KMS-11 (cell line): ENCODE measurements around the gene SDHB.

Source experiments
- H2AFZ ChIP-seq: fragments of 200-600 bp; sonication (generic); 2 replicates; pipeline ENCODE4 v1.6.1; 2016; ENCODE audit warnings: antibody characterized with exemption, mixed run types, low read depth
- H3K27ac ChIP-seq: fragments of 200-600 bp; sonication (generic); 2 replicates; pipeline ENCODE4 v1.6.1; 2016; ENCODE audit warnings: mild to moderate bottlenecking, mixed run types
- H3K27me3 ChIP-seq: fragments of 200-600 bp; sonication (generic); 2 replicates; pipeline ENCODE4 v1.6.1; 2017; ENCODE audit warnings: mild to moderate bottlenecking, low read depth, mixed run types, moderate library complexity; ENCODE audit not compliant: insufficient read depth
- H3K36me3 ChIP-seq: fragments of 200-600 bp; sonication (generic); 2 replicates; pipeline ENCODE4 v1.6.1; 2017; ENCODE audit warnings: mild to moderate bottlenecking, mixed run types; ENCODE audit not compliant: insufficient read depth
- H3K4me1 ChIP-seq: fragments of 200-600 bp; sonication (generic); 2 replicates; pipeline ENCODE4 v1.6.1; 2016; ENCODE audit warnings: mild to moderate bottlenecking, low read depth, mixed run types; ENCODE audit not compliant: poor library complexity, severe bottlenecking
- H3K4me2 ChIP-seq: fragments of 200-600 bp; sonication (generic); 2 replicates; pipeline ENCODE4 v1.7.0; 2016; ENCODE audit warnings: mild to moderate bottlenecking, mixed run types
- H3K4me3 ChIP-seq: fragments of 200-600 bp; sonication (generic); IDR thresholded peaks from 2 replicates; pipeline ENCODE4 v1.6.1; 2017; ENCODE audit warnings: low read depth, low read length, mixed read lengths; ENCODE audit not compliant: insufficient read depth
- H3K79me2 ChIP-seq: fragments of 200-600 bp; sonication (generic); 2 replicates; pipeline ENCODE4 v1.6.1; 2016; ENCODE audit warnings: low read depth, mixed run types; ENCODE audit not compliant: insufficient read depth
- H3K9ac ChIP-seq: fragments of 200-600 bp; sonication (generic); 2 replicates; pipeline ENCODE4 v1.6.1; 2016; ENCODE audit warnings: mild to moderate bottlenecking, mixed run types
- H4K20me1 ChIP-seq: fragments of 200-600 bp; sonication (generic); 2 replicates; pipeline ENCODE4 v1.6.1; 2016; ENCODE audit warnings: mild to moderate bottlenecking, mixed run types; ENCODE audit not compliant: insufficient read depth
- TF ChIP-seq, protein P1 (sequence below): fragments of 200-600 bp; sonication (generic); conservative IDR thresholded peaks from 2 replicates; pipeline ENCODE4 v1.6.1; 2017; ENCODE audit warnings: low read depth, mild to moderate bottlenecking, antibody characterized with exemption, low read length, moderate library complexity, mixed read lengths

Gene SDHB

DNA sequence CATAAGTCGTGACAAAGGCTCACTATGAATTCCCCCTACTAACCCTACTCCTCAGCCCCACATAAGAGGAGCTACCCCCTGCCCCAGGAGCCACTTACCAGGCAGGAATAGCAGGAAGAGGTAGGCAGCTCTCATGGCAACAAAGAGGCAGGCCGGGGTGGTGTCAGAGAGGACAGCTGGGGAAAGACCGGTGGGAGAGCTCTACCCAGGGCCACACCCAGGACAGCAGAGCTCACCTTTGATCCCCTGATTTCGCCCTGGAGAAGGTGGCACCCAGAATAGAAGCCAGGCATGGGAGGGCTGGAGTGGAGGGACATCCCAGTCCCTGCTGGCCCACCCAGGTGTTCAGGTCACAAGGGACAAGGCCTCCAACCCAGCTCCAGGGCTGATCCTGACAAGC, 75.7 kb downstream of the SDHB start:
- Histone ChIP-seq H3K27me3 (no peaks in the 10 kb centered on the region), H3K36me3 (no peaks in the 10 kb centered on the region), H3K4me1 (no peaks in the 10 kb centered on the region), H3K27ac (no peak overlapping the region), H2AFZ (no peak overlapping the region), H3K79me2 (no peaks in the 10 kb centered on the region), H3K4me2 (no peak overlapping the region), H3K4me3 (no peak overlapping the region), H4K20me1 (no peaks in the 10 kb centered on the region), H3K9ac (no peak overlapping the region)
- TF ChIP-seq, protein P1, sequence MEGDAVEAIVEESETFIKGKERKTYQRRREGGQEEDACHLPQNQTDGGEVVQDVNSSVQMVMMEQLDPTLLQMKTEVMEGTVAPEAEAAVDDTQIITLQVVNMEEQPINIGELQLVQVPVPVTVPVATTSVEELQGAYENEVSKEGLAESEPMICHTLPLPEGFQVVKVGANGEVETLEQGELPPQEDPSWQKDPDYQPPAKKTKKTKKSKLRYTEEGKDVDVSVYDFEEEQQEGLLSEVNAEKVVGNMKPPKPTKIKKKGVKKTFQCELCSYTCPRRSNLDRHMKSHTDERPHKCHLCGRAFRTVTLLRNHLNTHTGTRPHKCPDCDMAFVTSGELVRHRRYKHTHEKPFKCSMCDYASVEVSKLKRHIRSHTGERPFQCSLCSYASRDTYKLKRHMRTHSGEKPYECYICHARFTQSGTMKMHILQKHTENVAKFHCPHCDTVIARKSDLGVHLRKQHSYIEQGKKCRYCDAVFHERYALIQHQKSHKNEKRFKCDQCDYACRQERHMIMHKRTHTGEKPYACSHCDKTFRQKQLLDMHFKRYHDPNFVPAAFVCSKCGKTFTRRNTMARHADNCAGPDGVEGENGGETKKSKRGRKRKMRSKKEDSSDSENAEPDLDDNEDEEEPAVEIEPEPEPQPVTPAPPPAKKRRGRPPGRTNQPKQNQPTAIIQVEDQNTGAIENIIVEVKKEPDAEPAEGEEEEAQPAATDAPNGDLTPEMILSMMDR: no peak

DNA sequence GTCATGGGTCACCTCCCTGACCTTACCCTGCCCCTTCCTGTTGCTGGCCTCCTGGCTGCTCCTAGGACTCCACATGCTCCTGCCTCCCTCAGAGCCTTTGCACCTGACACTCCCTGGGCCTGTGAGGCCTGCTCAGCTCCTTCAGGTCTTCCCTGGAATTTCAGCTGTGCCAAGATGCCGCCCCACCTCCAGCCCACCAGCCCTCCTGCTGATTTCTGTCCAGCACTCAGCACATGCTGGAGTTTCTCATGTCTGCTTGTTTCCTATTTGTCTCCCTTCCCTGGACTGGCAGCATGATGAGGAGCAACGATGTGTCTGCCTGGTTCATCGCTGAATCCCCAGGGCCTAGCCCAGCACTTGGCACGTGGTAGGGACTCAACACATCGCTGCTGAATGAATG, 76.5 kb downstream of the SDHB start:
- no peak overlapping the region for H3K4me3 ChIP-seq
- no peaks in the 10 kb centered on the region for H3K27me3 ChIP-seq
- no peak overlapping the region for H3K9ac ChIP-seq
- no peak overlapping the region for H3K27ac ChIP-seq
- H3K36me3 ChIP-seq: no peaks in the 10 kb centered on the region
- TF ChIP-seq, protein P1: no peak
- H3K4me2 ChIP-seq: no peak overlapping the region
- H3K79me2 ChIP-seq: no peaks in the 10 kb centered on the region
- H3K4me1 ChIP-seq: no peaks in the 10 kb centered on the region
- H2AFZ ChIP-seq: no peak overlapping the region
- H4K20me1 ChIP-seq: no peaks in the 10 kb centered on the region

- H4K20me1 ChIP-seq: no peaks in the 10 kb centered on the region
- no peaks in the 10 kb centered on the region for H3K27me3 ChIP-seq
- no peak overlapping the region for H3K4me2 ChIP-seq
- H3K79me2 ChIP-seq: no peaks in the 10 kb centered on the region
- no peak overlapping the region for H3K27ac ChIP-seq
- TF ChIP-seq, protein P1: no peak
- H2AFZ ChIP-seq: no peak overlapping the region
- H3K4me1 ChIP-seq: no peaks in the 10 kb centered on the region
- H3K4me3 ChIP-seq: no peak overlapping the region
- H3K36me3 ChIP-seq: no peaks in the 10 kb centered on the region
- no peak overlapping the region for H3K9ac ChIP-seq
Measured at GRCh38 chr1:16976966-16977365, 76.9 kb downstream of the SDHB start.

DNA sequence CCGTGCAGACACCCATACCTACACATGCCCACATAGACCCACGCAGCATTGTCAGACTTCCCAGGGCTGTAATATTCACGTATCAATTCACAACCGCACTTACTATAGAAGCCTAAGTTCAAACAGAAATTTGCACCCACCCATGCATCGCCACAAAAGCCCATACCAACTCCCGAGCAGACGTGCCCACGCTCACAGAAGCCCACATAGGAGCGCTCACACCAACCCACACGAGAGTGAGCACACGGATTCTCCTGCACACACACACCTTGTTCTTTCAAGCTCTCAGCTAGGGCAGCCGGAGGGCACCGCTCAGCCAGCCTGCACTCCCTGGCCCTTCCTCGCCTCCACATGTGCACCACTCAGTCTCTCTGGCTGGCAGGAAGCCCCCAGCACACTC, 78.0 kb downstream of the SDHB start:
- Histone ChIP-seq H2AFZ (no peak overlapping the region), H3K4me2 (no peak overlapping the region), H4K20me1 (no peaks in the 10 kb centered on the region), H3K27ac (no peak overlapping the region), H3K9ac (no peak overlapping the region), H3K36me3 (no peaks in the 10 kb centered on the region), H3K4me1 (no peaks in the 10 kb centered on the region), H3K27me3 (no peaks in the 10 kb centered on the region), H3K4me3 (no peak overlapping the region), H3K79me2 (no peaks in the 10 kb centered on the region)
- TF ChIP-seq, protein P1: no peak
